GM19328 (cell line): ENCODE measurements around the gene CLCNKB.
"Not testable (repeated sequence)": the region's sequence is repeated elsewhere in the genome, so short reads cannot be mapped to it uniquely, and the experiment has no call there.

Experiments
- ATAC-seq: cut with Tn5 transposase; IDR thresholded peaks from one replicate; pipeline ENCODE4 v1.9.1; 2021; ENCODE audit warnings: mild to moderate bottlenecking, moderate library complexity; ENCODE audit not compliant: unreplicated experiment

The CLCNKB gene

GRCh38 chr1:16029288-16029687, 14.3 kb upstream of the CLCNKB start:
- ATAC-seq, result no peak

GRCh38 chr1:16031551-16031950, 12.0 kb upstream of the CLCNKB start:
- no peak for ATAC-seq

GRCh38 chr1:16032388-16033102, 11.0 kb upstream of the CLCNKB start:
- no peak for ATAC-seq

GRCh38 chr1:16033103-16033632, 10.4 kb upstream of the CLCNKB start:
- ATAC-seq, result not testable (repeated sequence)

GRCh38 chr1:16036461-16036860, 7.1 kb upstream of the CLCNKB start:
- not testable (repeated sequence) for ATAC-seq

GRCh38 chr1:16038620-16038912, 5.0 kb upstream of the CLCNKB start:
- ATAC-seq, result no peak

GRCh38 chr1:16039871-16040270, 3.7 kb upstream of the CLCNKB start:
- ATAC-seq, result not testable (repeated sequence)

GRCh38 chr1:16041200-16041599, 2.4 kb upstream of the CLCNKB start:
- ATAC-seq, result no peak

- no peak for ATAC-seq
These were observed 1.5 kb upstream of the CLCNKB start for GRCh38 chr1:16042096-16042495.

- ATAC-seq, result not testable (repeated sequence)
These were observed 928 bp upstream of the CLCNKB start for GRCh38 chr1:16042654-16043053.

GRCh38 chr1:16043950-16044349, 368 bp downstream of the CLCNKB start:
- ATAC-seq, result no peak

- no peak for ATAC-seq
These were observed 3.3 kb downstream of the CLCNKB start for GRCh38 chr1:16046842-16047241.

GRCh38 chr1:16047791-16048475, 4.4 kb downstream of the CLCNKB start:
- ATAC-seq, result no peak

- ATAC-seq, result no peak
These were observed 5.1 kb downstream of the CLCNKB start for GRCh38 chr1:16048573-16049189.

- no peak for ATAC-seq
These were observed 6.7 kb downstream of the CLCNKB start for GRCh38 chr1:16050328-16050727.

GRCh38 chr1:16051039-16051438, 7.5 kb downstream of the CLCNKB start:
- ATAC-seq, result no peak

- ATAC-seq, result not testable (repeated sequence)
These were observed 8.4 kb downstream of the CLCNKB start for GRCh38 chr1:16051949-16052348.

GRCh38 chr1:16053781-16054502, 10.4 kb downstream of the CLCNKB start:
- no peak for ATAC-seq

- no peak for ATAC-seq
These were observed 11.3 kb downstream of the CLCNKB start for GRCh38 chr1:16054598-16055540.
